ENCODE measurements around the gene HABP4. TPM values are rescaled to one million over a fixed set of nuclear protein-coding genes. Genes with fewer than 3 reads are reported as not detected.

HABP4 gene, protein sequence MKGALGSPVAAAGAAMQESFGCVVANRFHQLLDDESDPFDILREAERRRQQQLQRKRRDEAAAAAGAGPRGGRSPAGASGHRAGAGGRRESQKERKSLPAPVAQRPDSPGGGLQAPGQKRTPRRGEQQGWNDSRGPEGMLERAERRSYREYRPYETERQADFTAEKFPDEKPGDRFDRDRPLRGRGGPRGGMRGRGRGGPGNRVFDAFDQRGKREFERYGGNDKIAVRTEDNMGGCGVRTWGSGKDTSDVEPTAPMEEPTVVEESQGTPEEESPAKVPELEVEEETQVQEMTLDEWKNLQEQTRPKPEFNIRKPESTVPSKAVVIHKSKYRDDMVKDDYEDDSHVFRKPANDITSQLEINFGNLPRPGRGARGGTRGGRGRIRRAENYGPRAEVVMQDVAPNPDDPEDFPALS
- polyA plus RNA-seq (2013, experiment 1 of 2; ENCODE audit: insufficient read length): 15.4 TPM
- polyA plus RNA-seq (2013, experiment 2 of 2; ENCODE audit: insufficient read length): 15.6 TPM

DNA sequence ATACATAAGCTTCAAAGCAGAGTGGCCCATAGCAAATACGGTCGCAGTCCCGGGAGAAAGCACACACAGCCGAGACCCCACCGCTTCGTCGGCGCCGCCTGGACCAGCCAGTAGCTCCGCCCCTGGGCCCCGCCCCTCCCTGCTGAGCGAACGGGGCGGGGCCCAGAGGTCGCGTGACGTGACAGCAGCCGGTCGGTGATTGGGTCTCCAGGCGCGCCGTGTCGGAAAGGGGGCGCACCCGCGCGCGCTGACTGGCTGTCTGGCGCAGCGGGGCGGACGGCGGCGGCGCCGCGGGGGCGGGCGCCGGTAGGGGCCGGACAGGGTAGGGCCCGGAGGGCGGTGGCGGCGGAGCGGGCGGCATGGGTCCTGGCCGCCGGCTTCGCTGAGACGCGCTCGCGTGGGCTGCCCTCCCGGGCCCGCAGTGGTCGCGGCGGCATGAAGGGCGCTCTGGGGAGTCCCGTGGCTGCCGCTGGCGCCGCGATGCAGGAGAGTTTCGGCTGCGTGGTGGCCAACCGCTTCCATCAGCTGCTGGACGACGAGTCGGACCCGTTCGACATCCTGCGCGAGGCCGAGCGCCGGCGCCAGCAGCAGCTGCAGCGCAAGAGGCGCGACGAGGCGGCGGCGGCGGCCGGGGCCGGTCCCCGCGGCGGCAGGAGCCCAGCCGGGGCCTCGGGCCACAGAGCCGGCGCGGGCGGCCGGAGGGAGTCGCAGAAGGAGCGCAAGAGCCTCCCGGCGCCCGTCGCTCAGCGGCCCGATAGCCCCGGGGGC is at the start of gene HABP4:
Gene HABP4 (plus strand): TSS at position 325 of the 768 bp plus-strand sequence. CDS start 111 bp downstream, at position 436.
- peak; percentile 95 for DNase-seq

DNA sequence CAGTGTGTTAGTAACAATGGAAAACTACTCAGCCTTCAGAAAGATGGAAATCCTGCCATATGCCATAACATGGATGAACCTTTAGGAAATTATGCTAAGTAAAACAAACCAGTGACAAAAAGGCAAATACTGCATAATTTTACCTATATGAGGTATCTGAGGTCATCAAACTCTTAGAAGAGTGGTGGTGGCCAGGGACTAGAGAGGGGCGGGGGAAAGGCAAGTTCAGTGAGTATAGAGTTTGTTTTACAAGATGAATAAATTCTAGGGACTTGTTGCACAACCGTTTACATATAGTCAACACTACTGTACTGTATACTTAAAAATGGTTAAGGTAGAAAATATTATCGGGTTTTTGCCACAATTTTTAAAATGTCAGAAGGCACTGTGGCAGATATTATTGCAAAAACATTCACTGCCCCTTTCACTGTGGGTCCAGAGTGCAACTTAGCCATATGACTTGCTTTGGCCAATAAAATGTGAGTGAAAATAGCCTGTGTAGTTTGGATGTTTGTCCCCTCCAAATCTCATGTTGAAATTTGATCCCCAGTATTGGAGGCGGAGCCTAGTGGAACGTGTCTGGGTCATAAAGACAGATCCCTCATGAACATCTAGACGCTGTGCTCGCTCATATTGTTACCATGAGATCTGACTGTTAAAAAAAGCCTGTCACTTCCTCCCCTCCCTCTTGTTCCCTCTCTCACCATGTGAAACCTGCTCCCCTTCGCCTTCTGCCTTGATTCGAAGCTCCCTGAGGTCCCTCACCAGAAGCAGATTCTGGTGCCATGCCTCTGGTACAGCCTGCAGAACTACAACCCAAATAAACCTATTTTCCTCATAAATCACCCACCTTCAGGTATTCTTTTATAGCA is 41.3 kb upstream of the HABP4 start:
- DNase-seq: no peak

DNA sequence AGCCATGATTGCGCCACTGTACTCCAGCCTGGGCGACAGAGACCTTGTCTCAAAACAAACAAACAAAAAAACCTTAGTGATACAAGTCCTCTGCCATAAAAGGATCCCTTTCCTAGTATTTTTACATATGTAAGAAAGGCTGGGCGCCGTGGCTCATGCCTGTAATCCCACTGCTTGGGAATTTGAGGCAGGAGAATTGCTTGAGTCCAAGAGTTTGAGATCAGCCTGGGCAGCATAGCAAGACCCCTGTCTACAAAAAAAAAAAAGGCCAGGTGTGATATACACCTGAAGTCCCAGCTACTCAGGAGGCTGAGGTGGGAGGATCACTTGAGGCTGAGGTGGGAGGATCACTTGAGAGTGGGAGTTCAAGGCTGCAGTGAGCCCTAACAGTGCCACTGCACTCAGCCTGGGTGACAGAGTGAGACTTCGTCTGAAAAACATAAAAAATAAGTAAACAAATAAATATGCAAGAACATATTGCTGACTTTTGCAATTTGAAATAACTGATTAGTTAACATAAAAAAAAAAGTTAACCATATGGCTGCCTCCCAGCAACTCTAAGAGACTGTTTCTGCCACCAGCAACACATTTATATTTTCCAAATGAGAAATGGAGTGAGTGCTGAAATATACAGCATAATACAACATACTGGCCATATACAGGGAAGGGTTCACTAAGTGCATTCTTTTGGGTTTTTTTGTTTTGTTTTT is 38.7 kb upstream of the HABP4 start:
- DNase-seq: no peak

DNA sequence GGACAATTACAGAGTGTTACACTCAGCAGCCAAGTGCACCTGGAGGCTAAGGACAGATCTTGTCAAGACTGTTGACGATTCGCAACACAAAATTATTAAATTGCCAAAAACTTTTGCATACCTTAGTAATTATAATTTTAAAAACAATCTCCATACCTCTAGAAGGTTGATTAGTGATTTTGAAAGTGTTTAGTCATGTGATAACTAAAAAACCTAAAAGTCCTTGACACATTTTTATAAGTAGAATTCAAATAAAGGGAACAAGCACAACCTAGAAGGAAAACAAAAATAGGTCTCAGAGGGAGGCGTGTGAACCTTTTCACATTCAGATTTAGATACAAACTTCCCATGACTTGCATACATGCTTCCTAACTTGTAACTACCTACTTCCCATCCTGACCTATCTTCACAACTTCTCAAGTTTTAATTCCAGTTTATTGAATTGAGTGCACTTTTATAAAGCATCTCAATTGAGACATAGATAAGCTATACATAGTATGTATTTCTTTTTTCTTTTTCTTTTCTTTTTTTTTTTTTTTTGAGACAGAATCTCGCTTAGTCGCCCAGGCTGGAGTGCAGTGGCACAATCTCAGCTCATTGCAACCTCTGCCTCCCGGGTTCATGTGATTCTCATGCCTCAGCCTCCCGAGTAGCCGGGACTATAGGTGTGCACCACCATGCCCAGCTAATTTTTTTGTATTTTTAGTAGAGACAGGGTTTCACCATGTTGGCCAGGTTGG is 37.6 kb upstream of the HABP4 start:
- no peak for DNase-seq

DNA sequence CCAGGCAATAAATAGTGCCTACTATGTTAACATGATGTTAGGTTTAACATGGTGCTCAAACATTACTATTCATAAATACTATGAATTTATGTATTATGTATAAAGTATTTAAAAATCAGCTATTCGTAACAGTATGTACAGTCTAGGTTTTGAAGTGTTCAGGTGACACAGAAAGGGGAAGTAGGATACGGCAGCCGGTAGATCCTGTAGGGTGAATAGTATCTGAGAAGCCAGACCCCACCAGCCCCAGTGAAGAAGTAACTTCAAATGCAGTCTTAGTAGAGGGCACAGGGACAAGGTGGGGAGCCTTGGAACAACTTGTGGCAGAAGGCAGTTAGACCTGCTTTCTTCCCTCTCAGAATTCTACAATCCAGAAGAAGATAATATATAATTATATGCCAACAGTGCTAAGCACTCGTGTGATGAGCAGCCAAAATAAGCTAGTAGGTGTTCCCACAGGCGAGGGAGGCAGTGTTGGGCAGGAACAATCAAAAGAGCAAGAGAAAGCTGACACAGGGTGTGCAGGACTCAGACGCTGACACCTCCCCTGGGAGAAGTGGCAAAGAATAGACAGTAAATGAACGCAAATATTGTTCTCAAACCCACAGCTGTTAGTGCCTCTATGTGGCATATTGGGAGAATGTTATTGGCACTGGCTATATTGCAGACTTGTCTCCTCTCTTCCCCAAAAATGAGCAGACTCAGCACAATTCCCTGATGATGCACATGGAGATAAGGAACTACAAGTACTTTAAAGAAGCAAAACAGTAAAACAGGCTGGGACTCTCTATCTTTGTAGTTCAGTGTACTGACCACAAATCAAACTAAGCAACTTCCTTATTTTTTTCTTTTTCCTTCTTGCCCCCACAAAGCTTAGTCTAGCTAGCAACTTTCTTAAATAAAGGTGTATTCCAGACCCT is 36.4 kb upstream of the HABP4 start:
- DNase-seq: no peak

DNA sequence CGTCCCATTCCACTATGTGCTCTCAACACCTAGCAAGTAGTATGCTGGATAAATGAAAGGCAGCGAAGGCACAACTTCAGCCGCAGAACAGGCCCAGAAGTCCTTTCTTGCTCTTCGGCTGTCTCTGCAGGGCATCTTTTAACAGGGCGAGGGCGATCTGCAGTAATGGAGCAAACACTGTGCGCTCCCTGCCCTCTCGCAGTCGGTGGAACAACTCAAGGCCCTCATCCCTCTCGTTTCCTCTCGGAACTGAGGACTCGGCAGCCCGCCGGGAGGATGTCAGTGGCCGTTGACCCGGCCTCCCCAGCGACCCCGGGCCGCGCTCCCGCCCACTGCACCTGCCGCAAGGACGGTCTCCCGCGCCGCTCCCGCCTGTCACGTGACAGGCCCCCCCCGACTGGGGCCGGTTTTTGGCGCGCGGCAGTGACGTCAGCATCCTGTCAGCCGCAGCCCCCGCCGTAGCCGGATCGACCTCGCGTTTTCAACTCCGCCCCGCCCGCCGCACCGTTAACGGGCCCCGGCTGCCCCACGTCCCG is 32.9 kb upstream of the HABP4 start:
- DNase-seq: peak; percentile 81

DNA sequence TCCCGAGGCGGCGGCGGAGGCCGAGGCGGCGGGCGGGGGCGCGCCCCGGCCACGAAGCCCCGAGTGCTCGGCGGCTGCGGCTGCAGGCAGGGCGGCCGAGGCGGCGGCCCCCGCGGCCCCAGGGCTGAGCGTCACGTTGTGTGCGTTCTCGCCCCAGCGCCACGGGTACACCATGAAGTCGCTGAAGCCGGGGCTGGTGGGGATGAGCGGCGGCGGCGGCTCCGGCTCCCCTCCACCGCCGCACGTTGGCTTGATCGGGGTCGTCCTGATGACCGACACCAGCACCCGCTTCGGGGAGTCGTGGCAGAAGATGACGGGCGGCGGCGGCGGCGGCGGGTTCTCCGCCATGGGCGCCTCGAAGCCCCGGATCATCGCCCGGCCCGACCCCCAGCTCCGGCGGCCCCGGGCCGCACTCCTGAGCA is 32.3 kb upstream of the HABP4 start:
- DNase-seq: no peak

DNA sequence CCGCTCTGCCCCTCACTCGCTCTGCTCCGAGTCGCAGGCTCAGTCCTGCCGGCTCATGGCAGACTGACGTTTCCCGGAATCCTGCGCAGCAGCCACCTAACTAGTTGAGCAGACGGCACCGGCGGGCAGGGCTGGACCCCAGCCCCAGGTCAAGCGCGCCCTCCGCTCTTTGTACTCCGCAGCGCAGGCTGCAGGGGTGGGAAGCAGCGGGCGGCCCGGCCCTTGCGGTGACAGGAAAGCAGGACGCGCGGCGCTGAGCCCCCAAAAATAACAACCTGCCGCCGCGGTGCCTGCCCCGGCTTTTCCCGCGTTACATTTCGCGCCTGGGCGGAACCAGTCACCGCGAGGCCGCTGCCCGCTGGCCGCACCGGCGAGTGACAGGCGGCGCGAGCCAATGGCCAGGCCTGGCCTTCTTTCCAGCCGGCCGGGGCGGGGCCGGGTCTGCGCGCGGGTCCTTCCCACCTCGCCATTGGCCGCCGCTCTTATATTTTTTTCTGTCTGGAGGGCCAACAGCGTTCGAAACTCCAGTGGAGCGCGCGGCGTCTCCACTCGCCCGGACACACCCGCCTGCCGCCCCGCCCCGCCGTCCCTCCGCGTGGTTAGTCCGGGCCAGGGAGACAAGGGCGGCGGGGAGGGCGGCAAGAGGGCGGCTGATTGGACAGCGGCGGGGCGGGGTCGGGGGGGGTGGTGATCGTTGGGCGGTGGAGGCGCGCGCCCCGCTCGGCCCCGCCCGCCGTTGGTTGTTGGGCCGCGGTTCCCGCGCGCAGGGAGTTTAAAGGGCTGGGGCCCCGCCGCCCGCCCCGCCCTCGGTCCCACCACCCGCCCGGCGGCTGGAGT is 31.7 kb upstream of the HABP4 start, which contains the start of gene ZNF367:
Gene ZNF367 (minus strand): TSS at position 288 of the 837 bp plus-strand sequence. CDS start 338 bp downstream, outside the sequence.
- peak; percentile 99 for DNase-seq

DNA sequence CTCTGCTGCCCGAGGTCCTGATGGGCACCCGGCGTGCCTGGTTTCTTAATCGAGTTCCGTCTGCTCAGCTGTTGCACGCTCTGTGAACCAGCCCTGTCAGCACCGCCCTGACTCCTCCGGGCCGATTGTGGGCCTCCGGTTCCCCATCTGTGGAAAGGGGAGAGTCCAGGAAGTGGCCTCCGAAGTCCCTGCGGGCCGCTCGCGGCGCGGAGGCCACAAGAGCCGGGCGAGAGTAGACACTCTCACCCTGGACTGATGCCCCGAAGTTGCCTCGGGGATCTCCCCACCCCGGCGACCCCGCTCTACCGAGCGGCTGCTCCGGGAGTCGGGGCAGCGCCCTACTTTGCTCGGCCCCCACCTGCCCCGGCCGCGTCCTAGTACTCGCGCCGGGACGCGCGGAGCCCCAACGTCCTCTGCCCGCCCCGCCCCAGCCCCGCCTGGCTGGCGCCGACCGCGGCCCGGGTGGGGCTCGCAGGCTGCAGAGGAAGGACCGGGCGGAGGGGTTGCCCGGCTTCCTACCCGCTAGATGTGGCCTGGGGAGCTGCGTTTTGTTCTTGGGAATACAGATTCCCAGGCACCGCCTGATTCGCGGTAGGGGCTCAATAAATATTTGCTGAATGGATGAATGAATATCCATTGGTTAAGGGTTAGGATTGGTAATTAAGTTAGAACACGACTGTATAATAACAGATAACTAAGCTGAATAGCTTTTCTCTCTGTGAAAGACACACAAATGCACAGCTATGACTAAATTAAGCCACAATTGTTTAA is 30.9 kb upstream of the HABP4 start:
- DNase-seq: peak; percentile 24

DNA sequence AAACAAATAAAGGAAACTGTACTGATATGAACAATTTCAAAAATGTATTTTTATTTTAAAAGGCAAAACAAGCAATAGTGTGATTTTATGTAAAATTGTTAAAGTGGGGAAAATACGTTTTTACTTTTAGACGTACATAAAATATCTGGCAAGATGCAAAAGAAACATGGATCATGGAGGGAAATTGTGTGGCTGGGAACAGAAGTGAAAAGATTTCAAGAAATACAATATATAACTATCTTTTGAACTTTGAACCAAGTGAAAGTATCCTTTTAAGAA is 30.3 kb upstream of the HABP4 start:
- DNase-seq: no peak

DNA sequence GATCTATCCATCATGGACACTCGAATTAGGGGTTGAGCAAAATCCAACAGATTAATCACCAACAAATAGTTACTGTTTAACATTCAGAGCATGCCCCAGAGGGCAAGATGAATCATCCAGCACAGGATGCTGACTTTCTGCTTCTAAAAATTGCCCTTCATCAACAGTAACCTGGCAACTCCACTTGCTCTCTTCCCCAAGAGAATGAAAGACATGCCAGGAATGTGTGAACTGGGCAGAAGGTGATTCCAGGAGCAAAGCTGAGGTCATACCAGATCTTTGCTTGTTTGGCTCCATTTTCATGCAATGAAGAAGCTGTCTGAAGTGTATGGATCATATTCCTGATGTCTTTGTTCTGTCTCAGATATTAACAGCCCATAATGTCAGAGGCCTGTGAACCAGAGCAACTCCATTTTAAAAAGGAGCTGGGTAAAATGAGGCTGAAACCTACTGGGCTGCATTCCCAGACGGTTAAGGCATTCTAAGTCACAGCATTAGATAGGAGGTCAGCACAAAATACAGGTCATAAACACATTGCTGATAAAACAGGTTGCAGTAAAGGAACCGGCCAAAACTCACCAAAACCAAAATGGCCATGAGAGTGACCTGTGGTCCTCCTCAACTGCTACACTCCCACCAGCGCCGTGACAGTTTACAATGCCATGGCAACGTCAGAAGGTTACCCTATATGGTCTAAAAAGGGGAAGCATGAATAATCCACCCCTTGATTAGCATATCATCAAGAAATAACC is 29.3 kb upstream of the HABP4 start:
- peak; percentile 93 for DNase-seq

DNA sequence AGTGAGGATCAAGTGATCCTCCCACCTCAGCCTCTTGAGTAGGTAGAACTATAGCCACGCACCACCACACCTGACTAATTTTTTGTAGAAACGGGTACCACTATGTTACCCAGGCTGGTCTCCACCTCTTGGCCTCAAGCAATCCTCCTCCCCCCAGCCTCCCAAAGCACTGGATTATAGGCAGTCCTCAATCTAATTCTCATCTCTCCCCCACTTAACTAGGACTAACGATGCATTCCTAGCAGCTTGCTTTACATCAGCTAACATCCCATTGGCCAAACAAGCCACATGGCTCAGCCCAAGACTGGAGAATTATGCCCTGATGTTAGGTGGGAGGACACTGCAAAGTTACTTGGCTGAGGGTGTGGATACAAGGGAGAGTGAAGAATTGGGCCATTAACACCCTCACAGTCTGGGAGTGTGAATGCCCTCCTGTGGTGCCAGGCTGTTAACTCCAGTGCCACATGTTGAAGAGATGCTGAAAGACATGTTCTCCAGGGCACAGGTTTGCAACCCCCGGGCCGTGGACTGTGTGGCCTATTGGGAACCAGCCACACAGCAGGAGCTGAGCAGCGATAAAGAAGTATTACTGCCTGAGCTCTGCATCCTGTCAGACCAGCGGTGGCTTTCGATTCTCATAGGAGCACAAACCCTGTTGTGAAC is 26.5 kb upstream of the HABP4 start:
- DNase-seq: no peak

DNA sequence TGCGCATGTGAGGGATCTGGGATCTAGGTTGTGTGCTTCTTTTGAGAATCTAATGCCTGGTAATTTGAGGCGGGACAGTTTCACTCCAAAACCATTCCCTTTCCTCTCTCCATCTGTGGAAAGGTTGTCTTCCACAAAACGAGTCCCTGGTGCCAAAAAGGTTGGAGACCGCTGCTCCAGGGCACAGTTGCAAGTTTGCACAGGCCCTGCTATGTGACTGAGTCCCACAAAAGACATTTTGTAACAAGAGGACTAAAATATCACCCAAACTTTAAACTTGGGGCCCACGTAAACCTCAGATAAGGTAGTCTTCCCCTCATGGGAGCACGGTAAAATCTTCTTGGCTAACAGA is 26.0 kb upstream of the HABP4 start:
- no peak for DNase-seq

DNA sequence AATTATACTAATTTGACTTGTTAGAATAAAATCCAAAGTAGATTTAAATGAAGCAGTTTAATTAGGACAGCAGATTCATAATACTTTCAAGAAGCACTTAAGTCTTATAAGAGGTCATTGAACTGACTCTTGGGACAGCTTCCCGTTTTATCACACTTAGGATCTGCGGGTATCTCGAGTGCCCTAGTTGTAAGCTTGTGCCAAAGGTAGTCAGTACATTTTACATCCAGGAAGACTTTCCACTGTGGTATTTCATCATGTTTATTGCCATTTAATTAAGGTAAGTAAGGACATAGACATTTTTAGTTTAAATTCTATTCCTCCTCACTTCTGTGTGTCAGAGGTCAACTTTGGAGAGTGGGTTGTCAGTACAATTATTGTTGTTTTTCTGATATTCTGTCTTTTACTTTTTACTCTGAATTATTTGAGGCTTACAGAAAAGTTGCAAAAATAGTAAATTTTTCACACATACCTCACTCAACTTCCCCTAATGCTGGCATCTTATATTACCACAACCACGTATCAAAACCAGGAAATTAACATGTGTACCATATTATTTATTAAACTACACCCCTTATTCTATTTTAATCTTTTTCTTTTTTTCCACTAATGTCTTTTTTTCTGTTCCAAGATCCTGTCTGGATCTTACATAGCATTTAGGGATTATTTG is 24.3 kb upstream of the HABP4 start:
- DNase-seq: no peak

DNA sequence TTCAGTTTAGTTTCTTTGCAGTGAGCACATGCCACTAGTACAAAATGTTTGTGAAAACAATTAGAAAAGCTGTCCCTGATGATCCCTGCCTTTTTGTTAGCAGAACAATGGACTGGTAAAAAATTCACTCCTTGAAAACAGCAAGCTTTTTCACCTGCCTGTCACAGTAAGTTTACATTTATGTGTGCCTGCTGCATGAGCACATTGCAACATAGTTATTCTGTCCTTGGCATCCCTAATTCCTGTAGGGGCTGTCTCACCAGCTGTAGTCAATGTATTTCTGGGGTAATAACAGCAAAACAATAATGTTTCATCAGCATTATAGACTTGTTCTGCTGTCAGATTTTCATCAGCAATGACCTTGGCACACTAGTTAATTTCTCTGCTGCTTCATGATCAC is 20.2 kb upstream of the HABP4 start:
- no peak for DNase-seq

DNA sequence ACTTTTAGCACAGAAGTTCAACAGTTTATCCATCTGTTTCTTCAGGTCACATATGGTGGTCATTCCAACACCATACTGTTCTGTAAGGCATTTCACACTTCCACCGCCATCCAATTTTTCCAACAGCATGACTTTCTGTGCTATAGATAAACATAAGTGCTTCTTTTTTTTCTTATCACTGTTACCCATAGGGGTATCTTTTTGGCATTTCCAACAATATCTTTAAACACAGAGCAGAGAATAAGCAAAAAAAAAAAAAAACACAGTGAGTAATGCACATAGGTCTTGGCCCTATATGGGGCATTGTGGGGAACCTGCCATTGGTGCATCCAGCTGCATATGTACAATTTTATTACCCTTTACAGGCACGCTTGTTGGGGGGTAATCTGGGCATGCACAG is 19.6 kb upstream of the HABP4 start:
- DNase-seq: no peak

Data from fibroblast of skin of abdomen (primary cell).